Spleen (tissue), 7 donors: ENCODE measurements around the gene SLC11A2.

Source experiments
- POLR2A ChIP-seq, 3 donors: fragments of 450-650 bp; IDR thresholded peaks; one replicate each; pipeline ENCODE4 v1.5.1; 2017; ENCODE audit warnings: antibody characterized with exemption in 3 of 3, mild to moderate bottlenecking in 1 of 3
- TF ChIP-seq, protein P1 (sequence below), 11 experiments: fragments of 200-600 bp in 7 of 11; fragments of 450-650 bp in 4 of 11; sonication (generic) in 4 of 11; IDR thresholded peaks in 8 of 11; conservative IDR thresholded peaks in 3 of 11; 1 replicate in 7 of 11; 2 replicates in 4 of 11; pipeline versions ENCODE4 v1.4.0 to v1.8.0; 2016 to 2021; ENCODE audit warnings: antibody characterized with exemption in 11 of 11, inconsistent platforms in 4 of 11, mild to moderate bottlenecking in 1 of 11
- donor health status: DM: no; HTN: no; CAD: no; lungs with moderate emphysema.
- donor health status: DM: no; HTN: no; CAD: no.
- donor health status: DM: no; HTN: no; CAD: no.

DNA sequence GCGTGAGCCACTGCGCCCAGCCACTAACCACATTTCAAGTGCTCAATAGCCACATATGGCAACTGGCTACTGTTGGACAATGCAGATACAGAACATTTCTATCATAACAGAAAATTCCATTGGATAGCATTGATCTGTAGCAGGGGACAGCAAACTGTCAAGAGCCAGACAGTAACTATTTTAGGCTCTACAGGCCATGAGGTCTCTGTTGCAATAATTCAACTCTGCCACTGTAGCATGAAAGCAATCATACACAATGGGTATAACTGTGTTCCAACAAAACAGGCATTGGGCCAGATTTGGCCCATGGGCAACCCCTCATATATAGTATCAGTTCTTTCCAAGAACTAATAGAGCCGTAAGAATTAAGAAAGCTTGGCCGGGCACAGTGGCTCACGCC is 49.2 kb upstream of the SLC11A2 start:
- TF ChIP-seq, protein P1, sequence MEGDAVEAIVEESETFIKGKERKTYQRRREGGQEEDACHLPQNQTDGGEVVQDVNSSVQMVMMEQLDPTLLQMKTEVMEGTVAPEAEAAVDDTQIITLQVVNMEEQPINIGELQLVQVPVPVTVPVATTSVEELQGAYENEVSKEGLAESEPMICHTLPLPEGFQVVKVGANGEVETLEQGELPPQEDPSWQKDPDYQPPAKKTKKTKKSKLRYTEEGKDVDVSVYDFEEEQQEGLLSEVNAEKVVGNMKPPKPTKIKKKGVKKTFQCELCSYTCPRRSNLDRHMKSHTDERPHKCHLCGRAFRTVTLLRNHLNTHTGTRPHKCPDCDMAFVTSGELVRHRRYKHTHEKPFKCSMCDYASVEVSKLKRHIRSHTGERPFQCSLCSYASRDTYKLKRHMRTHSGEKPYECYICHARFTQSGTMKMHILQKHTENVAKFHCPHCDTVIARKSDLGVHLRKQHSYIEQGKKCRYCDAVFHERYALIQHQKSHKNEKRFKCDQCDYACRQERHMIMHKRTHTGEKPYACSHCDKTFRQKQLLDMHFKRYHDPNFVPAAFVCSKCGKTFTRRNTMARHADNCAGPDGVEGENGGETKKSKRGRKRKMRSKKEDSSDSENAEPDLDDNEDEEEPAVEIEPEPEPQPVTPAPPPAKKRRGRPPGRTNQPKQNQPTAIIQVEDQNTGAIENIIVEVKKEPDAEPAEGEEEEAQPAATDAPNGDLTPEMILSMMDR (IDR thresholded peaks at IDR 0.05 in 8 of 11, conservative IDR thresholded peaks at IDR 0.05 in 3 of 11), result no peak
- TF ChIP-seq POLR2A (IDR thresholded peaks at IDR 0.05), result no peak
